ENCODE results near the gene YJEFN3. TPM values are rescaled to one million over a fixed set of nuclear protein-coding genes. Genes with fewer than 3 reads are reported as not detected.

Gene YJEFN3
- polyA plus RNA-seq, 2 of the 4 experiments (the other 2 are of a cell fraction): 3.2 to 7.2 TPM

DNA sequence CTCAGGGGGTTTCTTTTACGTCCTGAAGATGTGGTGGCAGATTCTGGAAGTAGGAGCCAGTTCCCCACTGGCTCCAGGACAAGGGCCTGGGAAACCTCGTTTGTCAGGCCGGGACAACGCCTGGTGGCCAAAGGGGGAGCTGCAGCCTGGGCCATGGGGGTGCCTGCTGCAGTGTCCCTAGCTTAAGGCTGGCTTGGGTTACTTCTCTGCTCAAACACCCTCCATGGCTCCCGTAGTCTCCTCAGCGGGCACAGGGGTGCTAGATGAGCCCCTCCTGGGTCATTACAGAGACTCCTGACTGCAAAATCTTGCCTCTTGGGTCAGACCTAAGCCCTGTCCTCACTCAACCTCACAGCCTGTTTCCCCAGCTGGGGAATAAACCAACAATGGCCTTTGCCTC is 24.1 kb downstream of the YJEFN3 start:
- ATAC-seq (peak; percentile 81 to 88), DNase-seq (ENCODE audit: low read depth in 1 of 2, low spot score in 1 of 2) (peak; percentile 47 to 58), FAIRE-seq (no peak)
- no peak for TF ChIP-seq ZSCAN20 (CRISPR knock-in tag; IDR thresholded peaks at IDR 0.05)
- peak; percentile 66 for TF ChIP-seq ZFP36 (IDR thresholded peaks at IDR 0.05; ENCODE audit: borderline replicate concordance, partially characterized antibody)
- TF ChIP-seq FOXS1 (CRISPR knock-in tag; IDR thresholded peaks at IDR 0.05): no peak
- TF ChIP-seq, protein P1, sequence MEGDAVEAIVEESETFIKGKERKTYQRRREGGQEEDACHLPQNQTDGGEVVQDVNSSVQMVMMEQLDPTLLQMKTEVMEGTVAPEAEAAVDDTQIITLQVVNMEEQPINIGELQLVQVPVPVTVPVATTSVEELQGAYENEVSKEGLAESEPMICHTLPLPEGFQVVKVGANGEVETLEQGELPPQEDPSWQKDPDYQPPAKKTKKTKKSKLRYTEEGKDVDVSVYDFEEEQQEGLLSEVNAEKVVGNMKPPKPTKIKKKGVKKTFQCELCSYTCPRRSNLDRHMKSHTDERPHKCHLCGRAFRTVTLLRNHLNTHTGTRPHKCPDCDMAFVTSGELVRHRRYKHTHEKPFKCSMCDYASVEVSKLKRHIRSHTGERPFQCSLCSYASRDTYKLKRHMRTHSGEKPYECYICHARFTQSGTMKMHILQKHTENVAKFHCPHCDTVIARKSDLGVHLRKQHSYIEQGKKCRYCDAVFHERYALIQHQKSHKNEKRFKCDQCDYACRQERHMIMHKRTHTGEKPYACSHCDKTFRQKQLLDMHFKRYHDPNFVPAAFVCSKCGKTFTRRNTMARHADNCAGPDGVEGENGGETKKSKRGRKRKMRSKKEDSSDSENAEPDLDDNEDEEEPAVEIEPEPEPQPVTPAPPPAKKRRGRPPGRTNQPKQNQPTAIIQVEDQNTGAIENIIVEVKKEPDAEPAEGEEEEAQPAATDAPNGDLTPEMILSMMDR (IDR thresholded peaks at IDR 0.05): no peak
- no peak for TF ChIP-seq POLR2A (IDR thresholded peaks at IDR 0.05; ENCODE audit: low read length)
- no peak for TF ChIP-seq HOXA7 (CRISPR knock-in tag; IDR thresholded peaks at IDR 0.05)
- TF ChIP-seq CHD2 (IDR thresholded peaks at IDR 0.05; ENCODE audit: low read length, partially characterized antibody): no peak
- TF ChIP-seq CBX2 (IDR thresholded peaks at IDR 0.05; ENCODE audit: borderline replicate concordance, low read depth): no peak
- TF ChIP-seq, protein P2, sequence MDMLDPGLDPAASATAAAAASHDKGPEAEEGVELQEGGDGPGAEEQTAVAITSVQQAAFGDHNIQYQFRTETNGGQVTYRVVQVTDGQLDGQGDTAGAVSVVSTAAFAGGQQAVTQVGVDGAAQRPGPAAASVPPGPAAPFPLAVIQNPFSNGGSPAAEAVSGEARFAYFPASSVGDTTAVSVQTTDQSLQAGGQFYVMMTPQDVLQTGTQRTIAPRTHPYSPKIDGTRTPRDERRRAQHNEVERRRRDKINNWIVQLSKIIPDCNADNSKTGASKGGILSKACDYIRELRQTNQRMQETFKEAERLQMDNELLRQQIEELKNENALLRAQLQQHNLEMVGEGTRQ (IDR thresholded peaks at IDR 0.05): no peak
- Histone ChIP-seq H3K4me1 (no peaks in the 10 kb centered on the region), H3K4me3 (no peak overlapping the region), H3K4me2 (no peak overlapping the region), H3K27ac (no peak overlapping the region), H3K9me3 (no peaks in the 10 kb centered on the region)
- CTCF ChIA-PET: interaction anchor here (0.7 to 12.3 kb wide), 9 partner anchors 16 to 91 kb away, joined by 3 to 79 read pairs (median 6); partner anchors contain the start of genes GMIP and YJEFN3
- 7% methylated on average over 2 of the region's 6 CpGs for WGBS (ENCODE audit: missing lambda C conversion rate)
- POLR2A ChIA-PET: no interaction called here

DNA sequence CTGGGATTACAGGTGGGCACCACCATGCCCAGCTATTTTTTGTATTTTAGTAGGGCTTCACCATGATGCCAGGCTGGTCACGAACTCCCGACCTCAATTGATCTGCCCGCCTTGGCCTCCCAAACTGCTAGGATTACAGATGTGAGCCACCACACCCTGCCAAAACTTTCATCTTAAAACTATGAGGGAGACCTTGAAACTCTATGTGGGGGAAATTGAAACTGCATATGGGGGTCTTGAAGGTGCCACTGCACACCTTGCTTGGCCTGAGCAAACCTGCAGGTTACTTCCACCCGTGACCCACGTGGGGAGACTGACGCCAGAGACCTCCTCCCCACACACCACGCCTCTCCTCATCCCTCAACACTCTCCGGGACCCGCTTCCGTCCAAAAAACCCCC is 25.0 kb downstream of the YJEFN3 start:
- no peak overlapping the region for H3K4me2 ChIP-seq
- ChIA-PET POLR2A (no interaction called here), CTCF (interaction anchor here (0.7 to 12.3 kb wide), 17 partner anchors 8 to 90 kb away, joined by 3 to 79 read pairs (median 4); partner anchors contain the start of genes GMIP and YJEFN3)
- DNase-seq (ENCODE audit: low read depth in 1 of 2, low spot score in 1 of 2) (no peak), FAIRE-seq (no peak), ATAC-seq (no peak)
- no peak overlapping the region for H3K27ac ChIP-seq
- WGBS (ENCODE audit: missing lambda C conversion rate): 88% methylated on average over 10 of the region's 10 CpGs
- no peak overlapping the region for H3K4me3 ChIP-seq
- no peak for TF ChIP-seq RNF2 (IDR thresholded peaks at IDR 0.05; ENCODE audit: borderline replicate concordance, low read depth)
- TF ChIP-seq, protein P3, sequence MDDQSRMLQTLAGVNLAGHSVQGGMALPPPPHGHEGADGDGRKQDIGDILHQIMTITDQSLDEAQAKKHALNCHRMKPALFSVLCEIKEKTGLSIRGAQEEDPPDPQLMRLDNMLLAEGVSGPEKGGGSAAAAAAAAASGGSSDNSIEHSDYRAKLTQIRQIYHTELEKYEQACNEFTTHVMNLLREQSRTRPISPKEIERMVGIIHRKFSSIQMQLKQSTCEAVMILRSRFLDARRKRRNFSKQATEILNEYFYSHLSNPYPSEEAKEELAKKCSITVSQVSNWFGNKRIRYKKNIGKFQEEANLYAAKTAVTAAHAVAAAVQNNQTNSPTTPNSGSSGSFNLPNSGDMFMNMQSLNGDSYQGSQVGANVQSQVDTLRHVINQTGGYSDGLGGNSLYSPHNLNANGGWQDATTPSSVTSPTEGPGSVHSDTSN (IDR thresholded peaks at IDR 0.05): no peak
- TF ChIP-seq HEYL (CRISPR knock-in tag; IDR thresholded peaks at IDR 0.05): no peak
- no peak for TF ChIP-seq CEBPB (IDR thresholded peaks at IDR 0.05)
- TF ChIP-seq MYC (IDR thresholded peaks at IDR 0.05; ENCODE audit: borderline replicate concordance, low read length): no peak
- TF ChIP-seq CBX8 (IDR thresholded peaks at IDR 0.05): no peak
- TF ChIP-seq, protein P4, sequence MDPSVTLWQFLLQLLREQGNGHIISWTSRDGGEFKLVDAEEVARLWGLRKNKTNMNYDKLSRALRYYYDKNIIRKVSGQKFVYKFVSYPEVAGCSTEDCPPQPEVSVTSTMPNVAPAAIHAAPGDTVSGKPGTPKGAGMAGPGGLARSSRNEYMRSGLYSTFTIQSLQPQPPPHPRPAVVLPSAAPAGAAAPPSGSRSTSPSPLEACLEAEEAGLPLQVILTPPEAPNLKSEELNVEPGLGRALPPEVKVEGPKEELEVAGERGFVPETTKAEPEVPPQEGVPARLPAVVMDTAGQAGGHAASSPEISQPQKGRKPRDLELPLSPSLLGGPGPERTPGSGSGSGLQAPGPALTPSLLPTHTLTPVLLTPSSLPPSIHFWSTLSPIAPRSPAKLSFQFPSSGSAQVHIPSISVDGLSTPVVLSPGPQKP (IDR thresholded peaks at IDR 0.05; ENCODE audit: low read depth, low read length): no peak
- no peak for TF ChIP-seq RAD21 (conservative IDR thresholded peaks at IDR 0.05 in 1 of 2, IDR thresholded peaks at IDR 0.05 in 1 of 2)
- TF ChIP-seq SMC3 (IDR thresholded peaks at IDR 0.05): no peak
- no peak for TF ChIP-seq POLR2AphosphoS2 (conservative IDR thresholded peaks at IDR 0.05; ENCODE audit: low read length)
- TF ChIP-seq KDM5A (IDR thresholded peaks at IDR 0.05): no peak
- TF ChIP-seq ESRRA (IDR thresholded peaks at IDR 0.05; ENCODE audit: borderline replicate concordance, low read length): no peak
- TF ChIP-seq ZNF302 (CRISPR knock-in tag; IDR thresholded peaks at IDR 0.05): no peak
- TF ChIP-seq CHD4 (IDR thresholded peaks at IDR 0.05; ENCODE audit: borderline replicate concordance): no peak
- H3K9me3 ChIP-seq: no peaks in the 10 kb centered on the region
- H3K4me1 ChIP-seq: no peaks in the 10 kb centered on the region

Measured in A549 (cell line).